8988T (cell line): ENCODE measurements around the gene DENND1B.
"Not testable (repeated sequence)": the region's sequence is repeated elsewhere in the genome, so short reads cannot be mapped to it uniquely, and the experiment has no call there.

Experiments used
- DNase-seq: peaks from one replicate; pipeline ENCODE4 v3.0.0; 2011

The DENND1B gene

GRCh38 chr1:197619008-197619640 is 156.2 kb downstream of the DENND1B start:
- DNase-seq: no peak

- DNase-seq: no peak
These were observed 157.2 kb downstream of the DENND1B start for GRCh38 chr1:197618061-197618460.

GRCh38 chr1:197615693-197616011 is 159.6 kb downstream of the DENND1B start:
- no peak for DNase-seq

DNA sequence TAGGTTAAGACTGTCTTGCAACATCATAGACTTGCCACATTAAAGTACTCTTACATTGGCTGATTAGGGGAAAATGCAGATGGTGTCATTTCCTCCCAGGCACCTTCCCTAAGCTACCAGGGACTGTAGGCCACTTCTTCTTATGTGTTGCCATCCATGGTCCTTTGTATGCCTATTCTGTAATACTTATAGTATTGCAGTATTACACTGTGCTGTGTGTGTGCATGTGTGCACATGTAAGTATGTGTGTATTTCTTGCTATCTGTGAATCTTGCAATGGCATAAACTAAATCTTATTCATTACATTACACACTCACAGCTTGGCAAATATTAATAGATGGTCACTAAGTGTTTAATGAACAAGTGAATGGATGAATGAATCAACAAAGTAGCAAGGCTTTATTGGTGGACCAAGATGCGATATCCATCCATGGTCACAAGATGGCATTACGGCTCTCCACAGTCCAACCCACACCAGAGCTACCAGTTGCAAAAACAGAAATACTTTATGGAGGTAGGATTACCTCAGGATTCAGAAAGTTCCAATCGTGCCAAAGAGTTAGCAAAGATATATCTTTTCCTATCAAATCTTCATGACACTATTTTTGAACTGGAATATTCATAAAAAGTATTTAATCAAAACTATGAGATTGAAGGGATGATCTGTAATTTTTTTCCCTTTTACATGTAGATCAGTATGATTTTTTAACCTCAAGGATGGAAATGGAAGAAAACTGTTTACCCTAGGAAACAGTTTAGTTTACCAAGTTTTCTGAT is 160.2 kb downstream of the DENND1B start:
- DNase-seq: no peak

DNA sequence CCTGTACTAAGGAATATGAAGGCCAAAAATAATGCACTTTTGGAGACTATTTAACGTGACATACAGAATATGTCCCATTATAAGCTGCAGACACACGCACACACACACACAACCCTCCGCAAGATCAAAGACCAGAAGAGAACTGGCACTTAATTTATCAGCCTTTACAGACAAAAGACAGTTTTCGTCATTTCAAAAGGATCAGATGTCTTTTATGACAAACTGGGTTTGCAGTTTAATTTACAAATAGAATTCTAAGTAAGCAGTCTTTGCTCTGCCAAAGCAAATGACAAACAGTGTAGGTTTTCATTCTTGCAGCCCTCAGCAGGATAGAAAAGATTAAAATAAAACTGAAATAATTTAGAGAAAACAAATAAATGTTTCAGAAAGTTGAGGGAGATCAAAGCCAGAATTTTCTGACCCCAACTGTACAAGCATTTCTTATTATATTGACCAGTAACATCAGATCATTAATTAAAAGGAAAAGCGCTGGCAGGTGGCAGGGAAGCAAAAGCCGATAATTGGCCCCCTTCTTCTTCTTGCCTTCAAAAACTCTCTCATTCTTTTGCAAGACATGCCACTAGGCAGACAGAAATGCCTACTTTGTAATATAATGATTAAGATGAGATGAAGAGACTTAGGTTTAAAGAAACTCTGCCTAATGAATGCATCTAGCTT is 169.0 kb downstream of the DENND1B start:
- no peak for DNase-seq

DNA sequence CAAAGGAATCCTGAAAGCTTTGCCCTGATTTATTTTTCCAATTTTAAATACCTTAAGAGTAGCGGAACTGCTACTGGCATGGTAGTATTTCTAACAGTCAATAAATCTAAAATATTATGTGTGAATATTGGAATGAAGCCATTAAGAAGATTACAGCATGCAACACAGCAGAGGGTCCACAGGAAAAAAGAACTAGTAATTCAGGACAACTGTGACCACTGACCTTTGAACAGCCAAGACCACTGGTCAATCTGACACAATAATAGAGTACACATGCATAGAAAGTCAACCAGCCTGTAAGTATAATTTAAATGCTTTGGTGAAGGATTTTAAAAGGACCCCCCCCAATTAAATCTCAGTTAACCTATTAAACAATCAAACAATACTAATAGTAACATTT is 171.0 kb downstream of the DENND1B start:
- no peak for DNase-seq

GRCh38 chr1:197600751-197601150 is 174.5 kb downstream of the DENND1B start:
- no peak for DNase-seq

DNA sequence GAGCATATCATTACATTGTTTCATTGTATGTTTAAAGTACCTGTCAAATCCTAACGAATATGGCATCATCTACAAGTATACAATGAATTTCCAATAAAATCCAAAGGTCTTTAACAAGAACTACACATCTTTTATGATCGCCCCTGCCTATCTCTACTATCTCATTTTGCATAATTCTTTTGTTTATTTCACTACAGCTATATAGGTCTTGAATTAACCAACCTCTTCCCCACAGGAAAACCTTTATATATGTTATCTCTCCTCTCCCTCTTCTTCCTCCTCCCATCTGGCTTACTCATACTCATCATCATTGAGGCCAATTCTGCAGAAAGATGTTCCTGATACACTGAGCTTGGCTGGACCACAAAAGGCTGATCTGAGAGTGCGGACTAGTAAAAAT is 175.5 kb downstream of the DENND1B start:
- DNase-seq: no peak

DNA sequence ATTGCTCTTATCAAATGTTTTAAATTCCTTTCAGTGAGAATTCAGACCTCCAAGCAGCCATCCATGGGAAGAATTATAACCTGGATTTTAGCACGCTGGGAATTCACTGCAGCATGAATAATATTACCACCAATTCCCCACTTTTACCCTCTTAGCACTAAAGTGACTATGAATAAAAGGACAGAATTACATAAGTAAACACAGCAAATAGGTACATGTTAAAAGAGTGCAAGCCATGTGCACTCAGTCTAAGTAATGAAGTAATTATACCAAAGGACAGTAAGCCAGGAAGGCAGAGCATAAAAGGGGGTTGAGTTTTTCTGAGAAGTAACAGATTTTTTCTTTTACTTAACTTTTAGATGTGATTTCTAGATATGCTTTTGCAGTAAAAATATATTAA is 176.3 kb downstream of the DENND1B start:
- DNase-seq: no peak

DNA sequence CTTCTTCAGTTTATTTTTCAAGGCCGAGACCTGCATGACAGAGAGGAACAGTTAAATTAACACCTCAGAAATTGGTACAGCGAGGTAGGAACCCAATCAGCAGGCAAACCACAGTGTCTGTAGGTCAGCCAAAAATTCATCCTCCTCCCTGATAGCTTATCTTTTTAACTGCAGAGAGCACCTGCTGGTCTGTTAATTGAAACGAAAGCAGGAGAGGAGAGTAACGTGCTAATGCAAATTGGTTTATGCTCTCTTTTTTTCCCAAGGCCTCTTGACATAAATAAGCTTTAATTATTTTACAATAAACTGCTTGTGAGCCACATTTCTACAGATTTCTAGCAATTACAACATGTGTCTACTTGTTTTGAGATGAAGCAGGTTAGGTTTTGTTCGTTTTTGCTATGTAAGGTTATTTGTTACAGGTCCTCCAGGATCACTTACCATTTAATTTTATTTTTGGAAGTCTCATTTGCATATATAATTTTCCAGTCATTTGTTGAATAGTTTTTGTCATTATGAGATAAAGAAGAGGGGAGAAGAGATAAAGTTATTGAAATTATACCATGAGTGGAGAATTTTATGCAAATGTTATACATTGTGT is 179.9 kb downstream of the DENND1B start:
- no peak for DNase-seq

- no peak for DNase-seq
These were observed 184.6 kb downstream of the DENND1B start for GRCh38 chr1:197590687-197591086.

GRCh38 chr1:197585809-197586208 is 189.5 kb downstream of the DENND1B start:
- no peak for DNase-seq

DNA sequence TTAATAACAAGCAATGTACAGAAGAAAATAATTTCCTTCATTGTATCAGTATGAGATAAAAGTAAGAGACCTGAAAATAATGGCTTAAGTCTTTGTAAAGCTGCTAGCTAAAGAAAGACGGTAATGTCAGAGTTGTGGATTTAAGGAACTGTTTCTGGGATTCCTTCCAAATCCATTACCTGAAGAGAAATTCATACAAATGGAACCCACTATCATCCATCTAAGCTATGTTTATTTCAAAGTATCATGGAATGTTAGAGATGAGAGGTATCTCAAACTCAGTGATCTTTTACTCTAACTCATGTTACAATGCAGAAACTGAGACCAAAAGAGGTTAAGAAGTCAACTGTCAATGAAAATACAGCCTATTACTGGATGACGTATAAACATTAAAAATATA is 197.7 kb downstream of the DENND1B start:
- DNase-seq: no peak

- DNase-seq: not testable (repeated sequence)
These were observed 199.7 kb downstream of the DENND1B start for GRCh38 chr1:197575531-197575930.

- DNase-seq: no peak
These were observed 203.1 kb downstream of the DENND1B start for GRCh38 chr1:197572169-197572568.

- DNase-seq: no peak
These were observed 207.8 kb downstream of the DENND1B start for GRCh38 chr1:197567442-197567841.

GRCh38 chr1:197561041-197561440 is 214.2 kb downstream of the DENND1B start:
- DNase-seq: no peak

DNA sequence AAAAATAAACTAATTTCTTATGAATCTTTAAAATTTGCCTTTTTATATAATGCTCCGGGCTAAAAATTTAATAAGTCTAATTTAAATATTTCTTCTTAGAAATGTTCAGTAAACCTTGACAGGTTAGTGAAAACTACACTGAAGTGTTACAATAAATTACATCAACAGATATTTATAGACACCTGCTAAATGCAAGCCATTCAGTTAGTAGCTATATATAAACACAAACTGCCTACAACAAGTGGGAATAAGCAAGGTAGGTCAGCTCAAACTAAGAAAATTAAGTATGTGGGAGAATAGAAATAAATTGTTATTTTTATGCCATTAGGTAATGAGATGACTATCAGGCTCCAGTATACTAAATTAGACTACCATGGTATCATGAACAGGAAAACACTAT is 215.6 kb downstream of the DENND1B start:
- no peak for DNase-seq

GRCh38 chr1:197559244-197559643 is 216.0 kb downstream of the DENND1B start:
- no peak for DNase-seq

GRCh38 chr1:197557302-197557701 is 218.0 kb downstream of the DENND1B start:
- no peak for DNase-seq

DNA sequence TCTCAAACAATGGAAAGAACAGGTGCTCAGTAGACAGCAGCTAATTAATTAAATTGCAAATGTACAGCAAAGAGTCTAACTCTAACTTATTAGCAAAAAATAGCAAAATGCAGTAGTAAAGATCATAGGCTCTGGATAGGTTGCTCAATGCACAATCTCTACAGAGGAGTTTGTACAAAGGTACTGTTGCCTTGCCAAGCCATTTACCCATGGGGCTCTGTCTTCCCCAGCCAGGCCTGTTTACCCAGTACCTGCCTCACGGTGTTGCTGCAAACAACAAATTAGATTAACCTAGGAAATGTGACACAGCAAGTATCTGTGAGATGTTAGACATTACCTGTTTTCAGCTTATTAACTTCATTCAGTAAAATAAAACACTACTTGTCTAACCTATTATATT is 222.0 kb downstream of the DENND1B start:
- no peak for DNase-seq

DNA sequence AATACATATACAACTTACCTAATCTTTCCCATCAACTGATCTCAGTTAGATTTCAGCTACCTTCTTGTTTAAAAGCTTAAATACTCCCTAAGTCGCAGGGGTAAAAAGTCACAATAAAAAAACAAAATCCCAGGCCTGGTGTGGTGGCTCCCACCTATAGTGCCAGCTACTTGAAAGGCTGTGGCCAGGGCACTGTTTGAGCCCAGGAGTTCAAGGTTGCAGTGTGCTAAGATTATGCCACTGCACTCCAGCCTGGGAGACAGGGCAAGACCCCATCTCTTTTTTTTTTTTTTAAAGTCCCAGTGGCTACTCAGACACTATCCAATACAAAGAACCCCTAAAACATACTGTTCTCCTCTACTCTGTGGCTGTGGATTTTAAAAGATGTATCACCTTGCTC is 228.3 kb downstream of the DENND1B start:
- no peak for DNase-seq

DNA sequence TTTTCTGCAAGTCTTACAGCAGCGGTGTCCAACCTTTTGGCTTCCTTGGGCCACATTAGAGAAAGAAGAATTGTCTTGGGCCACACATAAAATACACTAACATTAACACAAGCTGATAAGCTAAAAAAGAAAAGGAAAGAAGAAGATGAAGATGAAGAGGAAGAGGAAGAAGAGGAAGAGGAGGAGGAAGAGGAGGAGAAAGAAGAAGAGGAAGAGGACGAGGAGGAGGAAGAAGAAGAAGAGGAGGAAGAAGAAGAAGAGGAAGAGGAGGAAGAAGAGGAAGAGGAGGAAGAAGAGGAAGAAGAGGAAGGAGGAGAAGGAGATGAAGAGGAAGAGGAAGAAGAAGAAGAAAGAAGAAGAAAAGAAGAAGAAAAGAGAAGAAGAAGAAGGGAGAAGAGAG is 230.7 kb downstream of the DENND1B start:
- no peak for DNase-seq

- DNase-seq: no peak
These were observed 231.2 kb downstream of the DENND1B start for GRCh38 chr1:197544130-197544529.
